ENCODE measurements around the gene NINJ1. TPM values are rescaled to one million over a fixed set of nuclear protein-coding genes. Genes with fewer than 3 reads are reported as not detected.

NINJ1 gene
- total RNA-seq, 4 donors from 2014 or later: 20.6 to 87.4 (median 44.2) TPM

DNA sequence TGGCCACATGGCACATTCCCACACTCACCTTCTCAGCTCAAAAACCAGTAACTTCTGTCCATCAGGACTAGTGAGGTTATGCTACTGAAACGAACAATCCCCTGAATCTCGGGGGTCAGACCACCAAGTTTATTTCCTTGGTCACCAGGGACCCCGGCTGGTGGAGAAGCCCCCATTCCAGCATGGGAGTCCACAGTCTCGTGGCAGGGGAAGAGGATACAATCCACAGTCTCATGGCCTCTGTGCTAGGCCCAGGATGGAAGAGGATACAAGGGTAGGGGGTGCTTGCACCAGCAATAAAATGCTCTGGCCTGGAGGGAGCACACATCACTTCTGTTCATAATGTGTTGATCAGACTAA, 45.4 kb downstream of the NINJ1 start:
- peak in 1 of 2 donors; percentile 3 for DNase-seq
- Histone ChIP-seq H3K9me3 (peaks cover 0 to 5% of the 10 kb centered on the region in 2 donors), H3K27me3 (no peaks in the 10 kb centered on the region), H3K27ac (no peak overlapping the region), H3K36me3 (no peaks in the 10 kb centered on the region), H3K4me1 (no peaks in the 10 kb centered on the region), H3K4me3 (no peak overlapping the region)
- TF ChIP-seq CTCF (IDR thresholded peaks at IDR 0.05) (no peak), POLR2A (IDR thresholded peaks at IDR 0.05) (no peak)
- intact Hi-C loops (cut with DNase I; ENCODE audit: low total_unique reads): no loop called here

GRCh38 chr9:93087971-93088655, 45.9 kb downstream of the NINJ1 start:
- Histone ChIP-seq H3K9me3 (peaks cover 0 to 5% of the 10 kb centered on the region in 2 donors), H3K27ac (no peak overlapping the region), H3K36me3 (no peaks in the 10 kb centered on the region), H3K27me3 (no peaks in the 10 kb centered on the region), H3K4me1 (no peaks in the 10 kb centered on the region), H3K4me3 (no peak overlapping the region)
- peak; percentile 8 to 9 for DNase-seq
- intact Hi-C loops (cut with DNase I; ENCODE audit: low total_unique reads): no loop called here
- no peak for TF ChIP-seq POLR2A (IDR thresholded peaks at IDR 0.05)
- TF ChIP-seq CTCF (IDR thresholded peaks at IDR 0.05): no peak

- H3K9me3 ChIP-seq: peaks cover 0 to 5% of the 10 kb centered on the region in 2 donors
- H3K4me1 ChIP-seq: no peaks in the 10 kb centered on the region
- peak; percentile 5 to 10 for DNase-seq
- no peaks in the 10 kb centered on the region for H3K27me3 ChIP-seq
- intact Hi-C loops (cut with DNase I; ENCODE audit: low total_unique reads): no loop called here
- no peaks in the 10 kb centered on the region for H3K36me3 ChIP-seq
- no peak for TF ChIP-seq POLR2A (IDR thresholded peaks at IDR 0.05)
- H3K27ac ChIP-seq: no peak overlapping the region
- no peak overlapping the region for H3K4me3 ChIP-seq
These were observed 47.4 kb downstream of the NINJ1 start for GRCh38 chr9:93086447-93087224.

GRCh38 chr9:93085676-93086075, 48.4 kb downstream of the NINJ1 start:
- H3K4me1 ChIP-seq: no peaks in the 10 kb centered on the region
- intact Hi-C loops (cut with DNase I; ENCODE audit: low total_unique reads): no loop called here

DNA sequence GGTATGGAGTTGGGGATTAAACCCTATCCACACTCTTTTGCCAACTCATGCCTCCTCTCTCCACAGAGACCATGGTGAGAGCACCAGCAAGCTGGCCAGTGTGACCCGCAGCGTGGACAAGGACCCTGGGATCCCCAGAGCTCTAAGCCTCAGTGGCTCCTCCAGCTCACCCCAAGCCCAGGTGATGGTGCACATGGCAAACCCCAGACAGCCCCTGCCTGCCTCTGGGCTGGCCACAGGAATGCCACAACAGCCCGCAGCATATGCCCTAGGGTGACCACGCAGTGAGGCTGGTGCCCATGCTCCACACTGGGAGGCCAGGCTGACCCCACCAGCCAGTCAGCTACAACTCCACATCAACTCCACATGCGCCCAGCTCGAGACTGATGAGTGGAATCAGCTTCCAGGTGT, 49.6 kb downstream of the NINJ1 start:
- TF ChIP-seq POLR2A (IDR thresholded peaks at IDR 0.05) (no peak), CTCF (IDR thresholded peaks at IDR 0.05) (no peak)
- intact Hi-C loops (cut with DNase I; ENCODE audit: low total_unique reads): no loop called here
- H3K36me3 ChIP-seq: no peaks in the 10 kb centered on the region
- no peaks in the 10 kb centered on the region for H3K9me3 ChIP-seq
- H3K4me1 ChIP-seq: no peaks in the 10 kb centered on the region
- DNase-seq: peak in 1 of 2 donors; percentile 8
- H3K27me3 ChIP-seq: no peaks in the 10 kb centered on the region
- no peak overlapping the region for H3K4me3 ChIP-seq
- H3K27ac ChIP-seq: no peak overlapping the region

More at GRCh38 chr9:93085676-93086075, 48.4 kb downstream of the NINJ1 start:
- TF ChIP-seq POLR2A (IDR thresholded peaks at IDR 0.05) (no peak), CTCF (IDR thresholded peaks at IDR 0.05) (no peak)
- Histone ChIP-seq H3K36me3 (no peaks in the 10 kb centered on the region), H3K4me3 (no peak overlapping the region), H3K27ac (no peak overlapping the region), H3K9me3 (no peaks in the 10 kb centered on the region), H3K27me3 (no peaks in the 10 kb centered on the region)
- peak in 1 of 2 donors; percentile 8 for DNase-seq
